RWPE2 (cell line): Measurements from ENCODE around the gene SSX5.
"Not testable (repeated sequence)": the region's sequence is repeated elsewhere in the genome, so short reads cannot be mapped to it uniquely, and the experiment has no call there.

ENCODE experiments used
- ATAC-seq: fragments of 200-7000 bp; cut with Tn5 transposase; 3 replicates; pipeline ENCODE4 v1.9.1; 2021; ENCODE audit warnings: low read depth
- DNase-seq: peaks from one replicate; pipeline ENCODE4 v3.0.0-alpha.2; 2020; ENCODE audit warnings: low spot score
- H3K27ac ChIP-seq: fragments of 450-650 bp; 2 replicates; pipeline ENCODE4 v1.5.1; 2017; ENCODE audit warnings: mild to moderate bottlenecking; ENCODE audit not compliant: poor library complexity, severe bottlenecking
- H3K27me3 ChIP-seq: fragments of 250-450 bp; sonication (Bioruptor Pico); 2 replicates; pipeline ENCODE4 v1.5.1; 2021; ENCODE audit warnings: mild to moderate bottlenecking, moderate library complexity; ENCODE audit not compliant: insufficient read depth, poor library complexity, severe bottlenecking
- H3K36me3 ChIP-seq: fragments of 250-450 bp; sonication (Bioruptor Pico); 2 replicates; pipeline ENCODE4 v1.5.1; 2020; ENCODE audit warnings: low read depth, mild to moderate bottlenecking, moderate library complexity
- H3K4me1 ChIP-seq: fragments of 250-450 bp; sonication (Bioruptor Pico); 2 replicates; pipeline ENCODE4 v1.5.1; 2021; ENCODE audit warnings: mild to moderate bottlenecking, moderate library complexity; ENCODE audit not compliant: insufficient read depth, poor library complexity, severe bottlenecking
- H3K4me3 ChIP-seq: fragments of 250-450 bp; sonication (Bioruptor Pico); 2 replicates; pipeline ENCODE4 v1.5.1; 2021; ENCODE audit warnings: mild to moderate bottlenecking, moderate library complexity; ENCODE audit not compliant: severe bottlenecking
- H3K9me3 ChIP-seq: fragments of 250-450 bp; sonication (Bioruptor Pico); 2 replicates; pipeline ENCODE4 v1.5.1; 2021; ENCODE audit warnings: mild to moderate bottlenecking, moderate library complexity; ENCODE audit not compliant: severe bottlenecking
- TF ChIP-seq, protein P1 (sequence below): fragments of 450-650 bp; IDR thresholded peaks from one replicate; pipeline ENCODE4 v1.5.1; 2017; ENCODE audit warnings: mild to moderate bottlenecking, moderate library complexity; ENCODE audit not compliant: poor library complexity, severe bottlenecking

The SSX5 gene, protein sequence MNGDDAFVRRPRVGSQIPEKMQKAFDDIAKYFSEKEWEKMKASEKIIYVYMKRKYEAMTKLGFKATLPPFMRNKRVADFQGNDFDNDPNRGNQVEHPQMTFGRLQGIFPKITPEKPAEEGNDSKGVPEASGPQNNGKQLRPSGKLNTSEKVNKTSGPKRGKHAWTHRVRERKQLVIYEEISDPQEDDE

DNA sequence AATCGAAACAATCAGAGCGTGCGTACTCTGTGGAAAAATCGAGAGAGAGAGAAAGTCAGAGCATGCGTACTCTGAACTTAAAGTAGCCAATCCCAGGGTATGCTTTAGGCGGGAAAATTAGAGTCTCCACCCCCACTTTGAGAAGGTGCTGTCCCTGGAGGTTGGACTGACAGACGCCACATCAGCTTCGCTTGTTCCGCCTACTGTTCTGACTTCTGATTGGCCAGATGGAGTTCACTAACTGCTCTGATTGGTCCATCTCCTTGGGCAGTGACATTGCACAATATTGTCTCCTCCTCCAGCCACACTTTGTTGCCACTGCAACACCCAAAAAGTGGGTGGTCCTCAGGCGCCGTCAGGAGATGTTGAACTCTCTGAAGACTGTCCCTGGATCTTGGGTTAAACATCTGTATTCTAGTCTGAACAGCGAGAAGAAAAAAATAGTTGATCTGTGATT is at the start of gene SSX5:
TSS of gene SSX5 (minus strand) at position 51 of the 457 bp plus-strand sequence. CDS start 1,437 bp downstream, outside the sequence.
- ATAC-seq: no peak
- Histone ChIP-seq H3K4me1 (no peaks in the 10 kb centered on the region), H3K27ac (no peak within 1 kb of the TSS), H3K27me3 (no peaks in the 10 kb centered on the region), H3K4me3 (no peak within 1 kb of the TSS), H3K36me3 (no peaks in the 10 kb centered on the region), H3K9me3 (no peaks in the 10 kb centered on the region)
- TF ChIP-seq, protein P1, sequence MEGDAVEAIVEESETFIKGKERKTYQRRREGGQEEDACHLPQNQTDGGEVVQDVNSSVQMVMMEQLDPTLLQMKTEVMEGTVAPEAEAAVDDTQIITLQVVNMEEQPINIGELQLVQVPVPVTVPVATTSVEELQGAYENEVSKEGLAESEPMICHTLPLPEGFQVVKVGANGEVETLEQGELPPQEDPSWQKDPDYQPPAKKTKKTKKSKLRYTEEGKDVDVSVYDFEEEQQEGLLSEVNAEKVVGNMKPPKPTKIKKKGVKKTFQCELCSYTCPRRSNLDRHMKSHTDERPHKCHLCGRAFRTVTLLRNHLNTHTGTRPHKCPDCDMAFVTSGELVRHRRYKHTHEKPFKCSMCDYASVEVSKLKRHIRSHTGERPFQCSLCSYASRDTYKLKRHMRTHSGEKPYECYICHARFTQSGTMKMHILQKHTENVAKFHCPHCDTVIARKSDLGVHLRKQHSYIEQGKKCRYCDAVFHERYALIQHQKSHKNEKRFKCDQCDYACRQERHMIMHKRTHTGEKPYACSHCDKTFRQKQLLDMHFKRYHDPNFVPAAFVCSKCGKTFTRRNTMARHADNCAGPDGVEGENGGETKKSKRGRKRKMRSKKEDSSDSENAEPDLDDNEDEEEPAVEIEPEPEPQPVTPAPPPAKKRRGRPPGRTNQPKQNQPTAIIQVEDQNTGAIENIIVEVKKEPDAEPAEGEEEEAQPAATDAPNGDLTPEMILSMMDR: no peak
- DNase-seq: no peak

DNA sequence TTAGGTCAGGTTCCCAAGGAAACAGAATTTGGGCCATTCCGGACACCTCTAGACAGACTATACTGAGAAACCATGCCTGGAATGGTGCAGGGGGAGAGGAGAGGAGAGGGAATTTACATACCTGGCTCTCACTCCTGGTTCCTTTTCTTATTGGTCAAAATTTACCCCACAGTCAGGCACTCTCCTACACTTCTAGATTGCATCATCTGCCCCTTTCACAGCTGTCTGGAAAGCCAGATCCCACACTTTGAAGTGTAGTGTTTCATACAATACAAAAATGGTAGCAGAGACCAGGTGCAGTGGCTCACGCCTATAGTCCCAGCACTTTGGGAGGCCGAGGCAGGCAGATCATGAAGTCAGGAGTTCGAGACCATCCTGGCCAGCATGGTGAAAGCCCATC is 27.6 kb upstream of the SSX5 start:
- H3K27ac ChIP-seq, H3K9me3 ChIP-seq, H3K27me3 ChIP-seq, ATAC-seq, H3K4me1 ChIP-seq, H3K4me3 ChIP-seq, DNase-seq, H3K36me3 ChIP-seq: not testable (repeated sequence)

DNA sequence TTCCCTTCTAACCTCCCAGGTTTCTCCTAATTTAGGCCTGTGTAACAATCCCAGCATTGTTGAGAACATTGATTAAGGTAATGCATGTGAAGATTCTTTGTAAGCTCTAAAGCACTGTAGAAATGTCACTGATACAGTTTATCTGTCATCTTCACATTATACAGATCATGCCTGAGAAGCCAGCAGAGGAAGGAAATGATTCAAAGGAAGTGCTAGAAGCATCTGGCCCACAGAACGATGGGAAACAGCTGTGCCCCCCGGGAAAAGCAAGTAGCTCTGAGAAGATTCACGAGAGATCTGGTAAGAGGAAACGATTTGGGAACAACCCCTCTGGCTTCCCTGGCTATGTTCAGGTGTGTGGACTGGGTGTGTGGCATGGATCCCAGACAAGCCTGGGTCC is 17.7 kb upstream of the SSX5 start:
- not testable (repeated sequence) for H3K4me1 ChIP-seq, H3K27me3 ChIP-seq, H3K9me3 ChIP-seq, H3K27ac ChIP-seq, ATAC-seq, H3K4me3 ChIP-seq, DNase-seq, H3K36me3 ChIP-seq

DNA sequence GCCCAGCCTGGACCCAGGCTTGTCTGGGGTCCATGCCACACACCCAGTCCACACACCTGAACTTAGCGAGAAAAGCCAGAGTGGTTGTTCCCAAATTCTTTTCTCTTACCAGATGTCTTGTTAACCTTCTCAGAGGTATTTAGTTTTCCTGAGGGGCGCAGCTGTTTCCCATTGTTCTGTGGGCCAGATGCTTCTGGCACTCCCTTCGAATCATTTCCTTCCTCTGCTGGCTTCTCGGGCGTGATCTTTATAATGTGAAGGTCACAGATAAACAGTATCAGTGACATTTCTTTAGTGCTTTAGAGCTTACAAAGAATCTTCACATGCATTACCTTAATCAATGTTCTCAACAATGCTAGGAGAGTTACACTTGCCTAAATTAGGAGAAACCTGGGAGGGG is 6.6 kb downstream of the SSX5 start:
- H3K27me3 ChIP-seq, ATAC-seq: not testable (repeated sequence)

DNA sequence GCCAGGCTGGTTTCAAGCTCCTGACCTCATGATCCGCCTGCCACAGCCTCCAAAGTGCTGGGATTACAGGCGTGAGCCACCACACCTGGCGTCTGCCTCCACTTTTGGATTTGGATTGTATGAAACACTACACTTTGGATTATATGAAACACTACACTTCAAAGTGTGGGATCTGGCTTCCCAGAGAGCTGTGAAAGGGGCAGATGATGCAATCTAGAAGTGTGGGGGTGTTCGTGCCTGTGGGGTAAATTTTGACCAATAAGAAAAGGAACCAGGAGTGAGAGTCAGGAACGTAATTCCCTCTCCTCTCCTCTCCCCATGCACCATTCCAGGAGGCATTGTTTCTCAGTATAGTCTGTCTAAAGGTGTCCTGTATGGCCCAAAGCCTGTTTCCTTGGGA is 14.7 kb downstream of the SSX5 start:
- not testable (repeated sequence) for H3K9me3 ChIP-seq, H3K36me3 ChIP-seq, ATAC-seq, H3K4me3 ChIP-seq, H3K27ac ChIP-seq, H3K4me1 ChIP-seq, H3K27me3 ChIP-seq, DNase-seq

More for the DNA sequence above, 6.6 kb downstream of the SSX5 start:
- not testable (repeated sequence) for H3K27ac ChIP-seq, H3K9me3 ChIP-seq, H3K4me3 ChIP-seq, H3K36me3 ChIP-seq, DNase-seq, H3K4me1 ChIP-seq

DNA sequence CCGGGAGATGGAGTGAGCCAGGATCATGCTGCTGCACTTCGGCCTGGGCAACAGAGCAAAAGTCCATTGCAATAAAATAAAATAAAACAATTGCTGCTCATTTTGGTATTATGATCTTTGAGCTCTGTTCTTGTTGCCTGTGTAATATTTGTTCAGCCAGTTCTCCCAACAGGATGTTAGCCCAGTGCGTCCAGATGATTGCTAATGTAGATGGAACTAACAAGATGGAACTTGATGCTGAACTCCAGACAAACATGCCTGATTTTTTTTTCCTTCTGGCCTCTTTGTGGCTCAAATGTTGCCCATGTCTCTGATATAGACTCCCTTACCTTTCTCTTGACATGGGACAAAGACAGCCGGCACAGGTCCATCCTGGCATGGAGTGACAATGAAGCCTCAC is 15.8 kb downstream of the SSX5 start:
- no peak overlapping the region for H3K4me3 ChIP-seq
- no peaks in the 10 kb centered on the region for H3K4me1 ChIP-seq
- DNase-seq: no peak
- TF ChIP-seq, protein P1: no peak
- no peak for ATAC-seq
- no peaks in the 10 kb centered on the region for H3K9me3 ChIP-seq
- no peak overlapping the region for H3K27ac ChIP-seq
- no peaks in the 10 kb centered on the region for H3K36me3 ChIP-seq
- no peaks in the 10 kb centered on the region for H3K27me3 ChIP-seq

DNA sequence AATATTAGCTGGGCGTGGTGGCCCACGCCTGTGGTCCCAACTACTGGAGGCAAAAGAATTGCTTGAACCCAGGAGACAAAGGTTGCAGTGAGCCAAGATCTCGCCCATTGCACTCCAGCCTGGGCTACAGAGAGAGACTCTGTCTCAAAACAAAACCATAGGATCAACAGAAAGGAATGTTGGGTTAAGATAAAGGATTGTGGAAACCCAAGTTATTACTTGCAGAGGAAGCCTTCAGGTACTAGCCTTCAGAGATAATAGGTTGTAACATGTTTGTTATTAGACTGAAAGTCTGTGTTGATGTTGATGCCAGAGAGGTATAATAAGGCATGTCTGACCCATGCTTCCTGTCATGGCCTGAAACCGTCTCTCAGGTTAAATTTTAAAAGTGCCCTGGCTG is 16.9 kb downstream of the SSX5 start:
- no peak overlapping the region for H3K27ac ChIP-seq
- ATAC-seq (no peak; the same call in 2 of the 3 replicates), DNase-seq (no peak)
- H3K36me3 ChIP-seq: no peaks in the 10 kb centered on the region
- no peak overlapping the region for H3K4me3 ChIP-seq
- no peaks in the 10 kb centered on the region for H3K4me1 ChIP-seq
- TF ChIP-seq, protein P1: no peak
- no peaks in the 10 kb centered on the region for H3K9me3 ChIP-seq
- H3K27me3 ChIP-seq: no peaks in the 10 kb centered on the region

DNA sequence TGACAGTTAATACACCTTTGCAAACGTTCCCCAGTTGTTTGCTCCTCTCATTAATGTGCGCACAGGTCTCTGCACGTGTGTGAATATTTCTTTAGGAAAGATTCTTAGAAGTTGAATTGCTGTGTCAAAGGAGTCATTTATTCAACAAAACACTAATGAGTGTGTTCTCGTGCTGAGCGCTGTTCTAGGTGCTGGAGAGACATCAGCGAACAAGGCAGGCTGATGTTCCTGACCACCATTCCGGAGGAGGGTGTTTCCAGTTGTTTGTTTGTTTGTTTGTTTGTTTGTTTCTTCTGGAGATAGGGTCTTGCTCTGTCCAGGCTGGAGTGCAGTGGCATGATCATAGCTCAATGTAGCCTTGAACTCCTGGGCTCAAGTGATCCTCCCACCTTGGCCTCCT is 30.3 kb downstream of the SSX5 start:
- H3K27ac ChIP-seq, H3K27me3 ChIP-seq, H3K4me3 ChIP-seq, H3K36me3 ChIP-seq, ATAC-seq, H3K9me3 ChIP-seq, H3K4me1 ChIP-seq, DNase-seq: not testable (repeated sequence)
